SK-N-SH (cell line): Measurements from ENCODE around the gene MTPN. TPM values are rescaled to one million over a fixed set of nuclear protein-coding genes. Genes with fewer than 3 reads are reported as not detected.

Experiments
- CTCF ChIA-PET: fragments of 300-600, 350-600 bp; formaldehyde crosslinking; extraction: SDS; loops from one replicate; lab custom pipeline; 2021; lab: Yijun Ruan, JAX
- POLR2A ChIA-PET: fragments of 350-600 bp; sonication (Branson Sonifier 250); formaldehyde crosslinking; extraction: SDS; loops from one replicate; lab custom pipeline; 2020; ENCODE audit warnings: antibody characterized with exemption, inconsistent platforms; lab: Yijun Ruan, JAX
- DNase-seq: peaks from one replicate; pipeline ENCODE4 v3.0.0; 2012
- H2AFZ ChIP-seq: fragments of 200-600 bp; sonication (generic); 2 replicates; pipeline ENCODE4 v1.8.1; 2016; ENCODE audit warnings: antibody characterized with exemption, mild to moderate bottlenecking, low read depth
- H3F3A ChIP-seq: fragments of 200-600 bp; sonication (generic); replicated peaks from 2 replicates; pipeline ENCODE3; 2016; ENCODE audit warnings: antibody characterized with exemption, mild to moderate bottlenecking; ENCODE audit not compliant: insufficient read depth
- H3K27ac ChIP-seq, 2 experiments: fragments of 200-500 bp in 1 of 2; fragments of 200-600 bp in 1 of 2; sonication (Bioruptor generic) in 1 of 2; sonication (generic), shearing (Covaris generic) in 1 of 2; 2 replicates each; pipeline versions ENCODE4 v1.5.1 to v1.6.1; 2014 to 2016; ENCODE audit warnings: low read depth in 2 of 2, inconsistent platforms in 1 of 2, low read length in 1 of 2, mild to moderate bottlenecking in 1 of 2, mixed read lengths in 1 of 2
- H3K27me3 ChIP-seq: fragments of 200-600 bp; sonication (generic), shearing (Covaris generic); 2 replicates; pipeline ENCODE4 v1.6.1; 2016; ENCODE audit warnings: mixed run types; ENCODE audit not compliant: insufficient read depth
- H3K36me3 ChIP-seq, 2 experiments: fragments of 200-500 bp in 1 of 2; fragments of 200-600 bp in 1 of 2; sonication (Bioruptor generic) in 1 of 2; sonication (generic) in 1 of 2; replicated peaks in 1 of 2; 2 replicates each; pipeline versions ENCODE3 to v1.5.1; 2014 to 2016; ENCODE audit warnings: low read length in 1 of 2, mild to moderate bottlenecking in 1 of 2; ENCODE audit not compliant: insufficient read depth in 2 of 2, control insufficient read depth in 1 of 2
- H3K4me1 ChIP-seq, 2 experiments: fragments of 200-500 bp in 1 of 2; fragments of 200-600 bp in 1 of 2; sonication (Bioruptor generic) in 1 of 2; sonication (generic), shearing (Covaris generic) in 1 of 2; 2 replicates each; pipeline versions ENCODE4 v1.5.1 to v1.6.1; 2014 to 2016; ENCODE audit warnings: low read depth in 1 of 2, low read length in 1 of 2, mixed run types in 1 of 2; ENCODE audit not compliant: insufficient read depth in 2 of 2, control insufficient read depth in 1 of 2
- H3K4me2 ChIP-seq: fragments of 200-600 bp; sonication (generic), shearing (Covaris generic); 2 replicates; pipeline ENCODE4 v1.6.1; 2017; ENCODE audit warnings: mixed run types
- H3K4me3 ChIP-seq, 2 experiments: fragments of 200-500 bp in 1 of 2; fragments of 200-600 bp in 1 of 2; sonication (Bioruptor generic) in 1 of 2; sonication (generic), shearing (Covaris generic) in 1 of 2; 2 replicates each; pipeline versions ENCODE4 v1.5.1 to v1.8.1; 2014 to 2016; ENCODE audit warnings: low read depth in 2 of 2, inconsistent platforms in 1 of 2, low read length in 1 of 2, mild to moderate bottlenecking in 1 of 2, mixed read lengths in 1 of 2, moderate library complexity in 1 of 2
- H3K79me2 ChIP-seq: fragments of 200-600 bp; sonication (generic); 2 replicates; pipeline ENCODE4 v1.8.1; 2017; ENCODE audit warnings: mild to moderate bottlenecking; ENCODE audit not compliant: insufficient read depth
- H3K9ac ChIP-seq: fragments of 200-600 bp; sonication (generic); 2 replicates; pipeline ENCODE4 v1.6.1; 2017; ENCODE audit warnings: mixed run types
- H3K9me2 ChIP-seq: fragments of 200-600 bp; sonication (generic); 2 replicates; pipeline ENCODE4 v1.6.1; 2017; ENCODE audit warnings: mixed run types
- H3K9me3 ChIP-seq: fragments of 200-600 bp; sonication (generic); 2 replicates; pipeline ENCODE4 v1.6.1; 2017; ENCODE audit warnings: mixed run types, mild to moderate bottlenecking, moderate library complexity
- H4K20me1 ChIP-seq: fragments of 200-600 bp; sonication (generic); 2 replicates; pipeline ENCODE4 v1.6.1; 2017; ENCODE audit warnings: mild to moderate bottlenecking, mixed run types; ENCODE audit not compliant: insufficient read depth
- FOXM1 ChIP-seq: IDR thresholded peaks from 2 replicates; pipeline ENCODE4 v1.4.0; 2012; ENCODE audit warnings: low read depth, mild to moderate bottlenecking
- GABPA ChIP-seq: IDR thresholded peaks from 2 replicates; pipeline ENCODE4 v1.4.0; 2012; ENCODE audit warnings: low read depth, mild to moderate bottlenecking
- MEF2A ChIP-seq: IDR thresholded peaks from 2 replicates; pipeline ENCODE4 v1.4.0; 2012; ENCODE audit warnings: low read depth, borderline replicate concordance
- NRF1 ChIP-seq: IDR thresholded peaks from 2 replicates; pipeline ENCODE4 v1.6.1; 2012; ENCODE audit warnings: low read depth, mild to moderate bottlenecking, low read length
- POLR2AphosphoS5 ChIP-seq: IDR thresholded peaks from 2 replicates; pipeline ENCODE4 v1.6.1; 2012; ENCODE audit warnings: low read depth, low read length
- RAD21 ChIP-seq: IDR thresholded peaks from 2 replicates; pipeline ENCODE4 v1.6.1; 2012; ENCODE audit warnings: mild to moderate bottlenecking, low read length
- RFX5 ChIP-seq: IDR thresholded peaks from 2 replicates; pipeline ENCODE4 v1.6.1; 2012; ENCODE audit warnings: mild to moderate bottlenecking, improper control_type of control experiment, low read length
- SIN3A ChIP-seq: IDR thresholded peaks from 2 replicates; pipeline ENCODE4 v1.6.1; 2012; ENCODE audit warnings: low read depth, mild to moderate bottlenecking, low read length, moderate library complexity, borderline replicate concordance
- WGBS: methylation state at CpG from one replicate; pipeline ENCODE4 v1.1.6; 2017; ENCODE audit warnings: low lambda C conversion rate; 5-methylcytosine and 5-hydroxymethylcytosine counted together
- polyA plus RNA-seq, 3 experiments: library from polyadenylated mRNA; depleted of rRNA; stranded (reverse); fragments of >200 nt; gene quantifications; 2 replicates each; pipeline ENCODE4 v1.2.3, GENCODE V29; 2012
- TF ChIP-seq, protein P1 (sequence below): IDR thresholded peaks from 2 replicates; pipeline ENCODE4 v1.4.0; 2012; ENCODE audit warnings: low read depth
- TF ChIP-seq, protein P2 (sequence below): IDR thresholded peaks from 2 replicates; pipeline ENCODE4; 2012
- TF ChIP-seq, protein P3 (sequence below): IDR thresholded peaks from 2 replicates; pipeline ENCODE4 v1.4.0; 2012; ENCODE audit warnings: low read depth, borderline replicate concordance
- TF ChIP-seq, protein P4 (sequence below): fragments of 200-600 bp; sonication (generic); IDR thresholded peaks from 2 replicates; pipeline ENCODE4 v1.6.1; 2017; ENCODE audit warnings: antibody characterized with exemption, mild to moderate bottlenecking, moderate library complexity
- TF ChIP-seq, protein P5 (sequence below): fragments of 150-350 bp; IDR thresholded peaks from 2 replicates; pipeline ENCODE4 v1.6.1; 2016; ENCODE audit warnings: mild to moderate bottlenecking, low read depth, low read length
- TF ChIP-seq, protein P6 (sequence below): IDR thresholded peaks from 2 replicates; pipeline ENCODE4 v1.6.1; 2012; ENCODE audit warnings: mild to moderate bottlenecking, low read depth, low read length, moderate library complexity

Gene MTPN
- polyA plus RNA-seq, 1 of the 3 experiments (the other 2 are of a cell fraction), result 135 TPM

DNA sequence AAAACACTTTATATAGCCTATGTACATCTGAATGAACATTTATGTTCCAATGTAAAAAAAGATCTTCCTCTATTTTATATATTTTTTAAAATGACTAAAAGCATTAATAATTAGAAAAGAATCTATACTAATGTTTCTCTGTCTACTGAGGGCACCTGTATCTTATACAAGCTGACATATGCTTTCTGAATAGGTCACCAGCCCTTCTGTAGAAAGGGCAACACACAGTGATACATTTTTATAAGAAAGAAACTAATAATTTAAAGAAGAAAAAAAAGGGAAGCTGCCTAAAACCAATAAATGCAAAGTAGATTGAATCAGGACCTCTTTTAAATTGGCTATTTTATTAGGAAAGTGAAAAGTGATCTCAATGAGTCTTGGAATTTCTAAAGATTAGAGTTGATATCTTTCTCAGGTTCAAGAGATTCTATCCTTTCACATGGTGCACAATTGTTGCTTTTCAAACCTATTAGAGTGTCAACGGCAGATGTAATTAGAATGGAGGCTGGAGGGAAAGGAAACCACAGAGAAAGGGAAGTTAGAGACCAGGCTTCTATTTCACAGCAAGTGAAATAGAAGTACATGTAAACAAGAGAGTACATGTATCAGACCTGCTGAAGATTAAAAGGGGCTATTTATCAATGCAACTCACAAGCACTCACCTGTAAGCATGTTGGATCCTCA lies 6.3 kb downstream of the MTPN start:
- WGBS, result 97% methylated on average over 1 of the region's 1 CpG

DNA sequence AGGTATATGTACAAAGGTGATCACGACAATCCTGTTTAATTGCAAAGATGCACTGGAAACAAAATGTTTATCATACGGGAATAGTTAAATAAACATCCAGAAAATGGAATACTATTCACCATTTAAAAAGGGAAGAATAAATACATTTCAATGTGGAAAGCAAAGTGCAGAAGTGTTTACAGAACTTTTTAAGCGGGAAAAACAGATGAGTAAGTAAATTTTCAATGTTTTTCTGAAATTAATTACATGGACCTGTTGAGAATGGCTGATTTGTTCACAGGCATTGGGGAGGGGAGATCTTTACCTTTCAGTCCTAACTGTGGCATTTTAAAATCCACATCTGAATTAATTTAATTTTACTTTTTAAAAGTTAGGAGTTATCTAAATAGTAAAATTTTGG lies 7.1 kb downstream of the MTPN start:
- H3F3A ChIP-seq, result peaks cover 17% of the 10 kb centered on the region
- CTCF ChIA-PET, result interaction anchor here (1.3 kb wide), 1 partner anchor 297 kb away, joined by 3 read pairs; no protein-coding TSS in a partner anchor
- DNase-seq, result no peak
- H3K4me3 ChIP-seq, result no peak overlapping the region
- H3K9ac ChIP-seq, result no peak overlapping the region
- no peaks in the 10 kb centered on the region for H3K9me2 ChIP-seq
- no peak overlapping the region for H3K27ac ChIP-seq
- no peaks in the 10 kb centered on the region for H3K9me3 ChIP-seq
- peaks cover 0 to 7% of the 10 kb centered on the region in 2 experiments; a peak in 3 of 4 replicates for H3K4me1 ChIP-seq
- no peak overlapping the region for H2AFZ ChIP-seq
- POLR2A ChIA-PET, result no interaction called here
- peaks cover 68 to 87% of the 10 kb centered on the region in 2 experiments for H3K36me3 ChIP-seq
- H3K4me2 ChIP-seq, result no peak overlapping the region
- peaks cover 88% of the 10 kb centered on the region for H4K20me1 ChIP-seq
- no peaks in the 10 kb centered on the region for H3K27me3 ChIP-seq
- peaks cover 97% of the 10 kb centered on the region for H3K79me2 ChIP-seq
- WGBS, result 95% methylated on average over 3 of the region's 3 CpGs
- TF ChIP-seq, protein P1, sequence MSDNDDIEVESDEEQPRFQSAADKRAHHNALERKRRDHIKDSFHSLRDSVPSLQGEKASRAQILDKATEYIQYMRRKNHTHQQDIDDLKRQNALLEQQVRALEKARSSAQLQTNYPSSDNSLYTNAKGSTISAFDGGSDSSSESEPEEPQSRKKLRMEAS, result no peak
- TF ChIP-seq RAD21, result no peak
- TF ChIP-seq MEF2A, result no peak
- TF ChIP-seq, protein P2, sequence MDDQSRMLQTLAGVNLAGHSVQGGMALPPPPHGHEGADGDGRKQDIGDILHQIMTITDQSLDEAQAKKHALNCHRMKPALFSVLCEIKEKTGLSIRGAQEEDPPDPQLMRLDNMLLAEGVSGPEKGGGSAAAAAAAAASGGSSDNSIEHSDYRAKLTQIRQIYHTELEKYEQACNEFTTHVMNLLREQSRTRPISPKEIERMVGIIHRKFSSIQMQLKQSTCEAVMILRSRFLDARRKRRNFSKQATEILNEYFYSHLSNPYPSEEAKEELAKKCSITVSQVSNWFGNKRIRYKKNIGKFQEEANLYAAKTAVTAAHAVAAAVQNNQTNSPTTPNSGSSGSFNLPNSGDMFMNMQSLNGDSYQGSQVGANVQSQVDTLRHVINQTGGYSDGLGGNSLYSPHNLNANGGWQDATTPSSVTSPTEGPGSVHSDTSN, result no peak
- TF ChIP-seq, protein P3, sequence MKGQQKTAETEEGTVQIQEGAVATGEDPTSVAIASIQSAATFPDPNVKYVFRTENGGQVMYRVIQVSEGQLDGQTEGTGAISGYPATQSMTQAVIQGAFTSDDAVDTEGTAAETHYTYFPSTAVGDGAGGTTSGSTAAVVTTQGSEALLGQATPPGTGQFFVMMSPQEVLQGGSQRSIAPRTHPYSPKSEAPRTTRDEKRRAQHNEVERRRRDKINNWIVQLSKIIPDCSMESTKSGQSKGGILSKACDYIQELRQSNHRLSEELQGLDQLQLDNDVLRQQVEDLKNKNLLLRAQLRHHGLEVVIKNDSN, result no peak
- TF ChIP-seq NRF1, result no peak
- TF ChIP-seq, protein P4, sequence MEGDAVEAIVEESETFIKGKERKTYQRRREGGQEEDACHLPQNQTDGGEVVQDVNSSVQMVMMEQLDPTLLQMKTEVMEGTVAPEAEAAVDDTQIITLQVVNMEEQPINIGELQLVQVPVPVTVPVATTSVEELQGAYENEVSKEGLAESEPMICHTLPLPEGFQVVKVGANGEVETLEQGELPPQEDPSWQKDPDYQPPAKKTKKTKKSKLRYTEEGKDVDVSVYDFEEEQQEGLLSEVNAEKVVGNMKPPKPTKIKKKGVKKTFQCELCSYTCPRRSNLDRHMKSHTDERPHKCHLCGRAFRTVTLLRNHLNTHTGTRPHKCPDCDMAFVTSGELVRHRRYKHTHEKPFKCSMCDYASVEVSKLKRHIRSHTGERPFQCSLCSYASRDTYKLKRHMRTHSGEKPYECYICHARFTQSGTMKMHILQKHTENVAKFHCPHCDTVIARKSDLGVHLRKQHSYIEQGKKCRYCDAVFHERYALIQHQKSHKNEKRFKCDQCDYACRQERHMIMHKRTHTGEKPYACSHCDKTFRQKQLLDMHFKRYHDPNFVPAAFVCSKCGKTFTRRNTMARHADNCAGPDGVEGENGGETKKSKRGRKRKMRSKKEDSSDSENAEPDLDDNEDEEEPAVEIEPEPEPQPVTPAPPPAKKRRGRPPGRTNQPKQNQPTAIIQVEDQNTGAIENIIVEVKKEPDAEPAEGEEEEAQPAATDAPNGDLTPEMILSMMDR, result no peak
- TF ChIP-seq, protein P5, sequence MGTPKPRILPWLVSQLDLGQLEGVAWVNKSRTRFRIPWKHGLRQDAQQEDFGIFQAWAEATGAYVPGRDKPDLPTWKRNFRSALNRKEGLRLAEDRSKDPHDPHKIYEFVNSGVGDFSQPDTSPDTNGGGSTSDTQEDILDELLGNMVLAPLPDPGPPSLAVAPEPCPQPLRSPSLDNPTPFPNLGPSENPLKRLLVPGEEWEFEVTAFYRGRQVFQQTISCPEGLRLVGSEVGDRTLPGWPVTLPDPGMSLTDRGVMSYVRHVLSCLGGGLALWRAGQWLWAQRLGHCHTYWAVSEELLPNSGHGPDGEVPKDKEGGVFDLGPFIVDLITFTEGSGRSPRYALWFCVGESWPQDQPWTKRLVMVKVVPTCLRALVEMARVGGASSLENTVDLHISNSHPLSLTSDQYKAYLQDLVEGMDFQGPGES, result no peak
- no peak for TF ChIP-seq FOXM1

More for the DNA sequence above, 6.3 kb downstream of the MTPN start:
- H3F3A ChIP-seq, result peaks cover 13% of the 10 kb centered on the region
- H3K4me3 ChIP-seq, result no peak overlapping the region
- H3K9me2 ChIP-seq, result no peaks in the 10 kb centered on the region
- TF ChIP-seq RAD21, result no peak
- TF ChIP-seq SIN3A, result no peak
- TF ChIP-seq RFX5, result no peak
- TF ChIP-seq FOXM1, result no peak
- TF ChIP-seq POLR2AphosphoS5, result no peak
- no peak for TF ChIP-seq GABPA
- TF ChIP-seq, protein P6, sequence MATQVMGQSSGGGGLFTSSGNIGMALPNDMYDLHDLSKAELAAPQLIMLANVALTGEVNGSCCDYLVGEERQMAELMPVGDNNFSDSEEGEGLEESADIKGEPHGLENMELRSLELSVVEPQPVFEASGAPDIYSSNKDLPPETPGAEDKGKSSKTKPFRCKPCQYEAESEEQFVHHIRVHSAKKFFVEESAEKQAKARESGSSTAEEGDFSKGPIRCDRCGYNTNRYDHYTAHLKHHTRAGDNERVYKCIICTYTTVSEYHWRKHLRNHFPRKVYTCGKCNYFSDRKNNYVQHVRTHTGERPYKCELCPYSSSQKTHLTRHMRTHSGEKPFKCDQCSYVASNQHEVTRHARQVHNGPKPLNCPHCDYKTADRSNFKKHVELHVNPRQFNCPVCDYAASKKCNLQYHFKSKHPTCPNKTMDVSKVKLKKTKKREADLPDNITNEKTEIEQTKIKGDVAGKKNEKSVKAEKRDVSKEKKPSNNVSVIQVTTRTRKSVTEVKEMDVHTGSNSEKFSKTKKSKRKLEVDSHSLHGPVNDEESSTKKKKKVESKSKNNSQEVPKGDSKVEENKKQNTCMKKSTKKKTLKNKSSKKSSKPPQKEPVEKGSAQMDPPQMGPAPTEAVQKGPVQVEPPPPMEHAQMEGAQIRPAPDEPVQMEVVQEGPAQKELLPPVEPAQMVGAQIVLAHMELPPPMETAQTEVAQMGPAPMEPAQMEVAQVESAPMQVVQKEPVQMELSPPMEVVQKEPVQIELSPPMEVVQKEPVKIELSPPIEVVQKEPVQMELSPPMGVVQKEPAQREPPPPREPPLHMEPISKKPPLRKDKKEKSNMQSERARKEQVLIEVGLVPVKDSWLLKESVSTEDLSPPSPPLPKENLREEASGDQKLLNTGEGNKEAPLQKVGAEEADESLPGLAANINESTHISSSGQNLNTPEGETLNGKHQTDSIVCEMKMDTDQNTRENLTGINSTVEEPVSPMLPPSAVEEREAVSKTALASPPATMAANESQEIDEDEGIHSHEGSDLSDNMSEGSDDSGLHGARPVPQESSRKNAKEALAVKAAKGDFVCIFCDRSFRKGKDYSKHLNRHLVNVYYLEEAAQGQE, result no peak
- TF ChIP-seq, protein P1, result no peak
- H3K27me3 ChIP-seq, result no peaks in the 10 kb centered on the region
- CTCF ChIA-PET, result interaction anchor here (1.3 kb wide), 1 partner anchor 298 kb away, joined by 3 read pairs; no protein-coding TSS in a partner anchor
- no peak overlapping the region for H3K27ac ChIP-seq
- no peak overlapping the region for H3K4me2 ChIP-seq
- H3K36me3 ChIP-seq, result peaks cover 70 to 86% of the 10 kb centered on the region in 2 experiments
- no peak overlapping the region for H3K9ac ChIP-seq
- H3K9me3 ChIP-seq, result no peaks in the 10 kb centered on the region
- POLR2A ChIA-PET, result no interaction called here
- no peak for DNase-seq
- no peak overlapping the region for H2AFZ ChIP-seq
- peaks cover 89% of the 10 kb centered on the region for H4K20me1 ChIP-seq
- peaks cover 97% of the 10 kb centered on the region for H3K79me2 ChIP-seq
- H3K4me1 ChIP-seq, result peaks cover 7 to 15% of the 10 kb centered on the region in 2 experiments; a peak in 3 of 4 replicates
